PC-3 (cell line): ENCODE data around the gene ANOS1. TPM values are rescaled to one million over a fixed set of nuclear protein-coding genes. Genes with fewer than 3 reads are reported as not detected.

ENCODE experiments used
- ATAC-seq: fragments of 200-7000 bp; cut with Tn5 transposase; 2 replicates; pipeline ENCODE4 v1.9.1; 2020; ENCODE audit warnings: mild to moderate bottlenecking, moderate library complexity
- Bru-seq: library from RNA; stranded (reverse); fragments of 400-500 nt; gene quantifications from one replicate; lab custom pipeline; 2021; lab: Mats Ljungman, UMichigan
- BruChase-seq, 2 experiments: library from RNA; stranded (reverse); fragments of 400-500 nt; gene quantifications; one replicate each; lab custom pipeline; 2021; lab: Mats Ljungman, UMichigan
- BruUV-seq: library from RNA; stranded (reverse); fragments of 400-500 nt; replicated peaks from 2 replicates; lab custom pipeline; 2021; lab: Mats Ljungman, UMichigan
- CTCF ChIA-PET: fragments of 300-600 bp; sonication (Branson Sonifier 250); formaldehyde crosslinking; loops from one replicate; lab custom pipeline; 2022; ENCODE audit warnings: antibody characterized with exemption; lab: Charles Lee
- POLR2A ChIA-PET: fragments of 300-600 bp; sonication (Branson Sonifier 250); formaldehyde crosslinking; loops from one replicate; lab custom pipeline; 2022; ENCODE audit warnings: antibody characterized with exemption; ENCODE audit not compliant: unreplicated experiment; lab: Charles Lee
- DNase-seq: peaks from one replicate; pipeline ENCODE4 v3.0.0-alpha.2; 2015
- H2AFZ ChIP-seq: fragments of 300-600 bp; sonication (generic); 2 replicates; pipeline ENCODE4 v1.6.0; 2016; ENCODE audit warnings: antibody characterized with exemption, low read length
- H3F3A ChIP-seq: fragments of 300-600 bp; sonication (generic); one replicate; pipeline ENCODE4 v1.6.0; 2017; ENCODE audit warnings: antibody characterized with exemption, low read length, control low read depth, mild to moderate bottlenecking; ENCODE audit not compliant: unreplicated experiment
- H3K27ac ChIP-seq: fragments of 300-600 bp; sonication (generic); 2 replicates; pipeline ENCODE4 v1.5.1; 2016; ENCODE audit warnings: mild to moderate bottlenecking, low read length
- H3K27me3 ChIP-seq: fragments of 300-600 bp; sonication (generic); 2 replicates; pipeline ENCODE4 v1.6.1; 2016; ENCODE audit warnings: low read length, mixed read lengths
- H3K36me3 ChIP-seq: fragments of 300-600 bp; sonication (generic); 2 replicates; pipeline ENCODE4 v1.6.1; 2016; ENCODE audit warnings: low read depth, mixed run types, low read length, mixed read lengths
- H3K4me1 ChIP-seq: fragments of 300-600 bp; sonication (generic); 2 replicates; pipeline ENCODE4 v1.5.1; 2016; ENCODE audit warnings: low read length; ENCODE audit not compliant: insufficient read depth
- H3K4me2 ChIP-seq: fragments of 300-600 bp; sonication (generic); 2 replicates; pipeline ENCODE4 v1.6.0; 2016; ENCODE audit warnings: low read length
- H3K4me3 ChIP-seq: fragments of 300-600 bp; sonication (generic); 2 replicates; pipeline ENCODE4 v1.5.1; 2016; ENCODE audit warnings: mild to moderate bottlenecking, low read length, mixed read lengths
- H3K79me2 ChIP-seq: fragments of 300-600 bp; sonication (generic); 2 replicates; pipeline ENCODE4 v1.6.1; 2017; ENCODE audit warnings: low read length, mixed read lengths
- H3K9ac ChIP-seq: fragments of 300-600 bp; sonication (generic); 2 replicates; pipeline ENCODE4 v1.6.0; 2016; ENCODE audit warnings: mild to moderate bottlenecking, low read length
- H3K9me2 ChIP-seq: fragments of 300-600 bp; sonication (generic); replicated peaks from 2 replicates; pipeline ENCODE4 v1.6.1; 2016; ENCODE audit warnings: mixed run types, low read length, mixed read lengths
- H3K9me3 ChIP-seq: fragments of 300-600 bp; sonication (generic); 2 replicates; pipeline ENCODE4 v1.6.1; 2016; ENCODE audit warnings: low read length, mixed read lengths
- H4K20me1 ChIP-seq: fragments of 300-600 bp; sonication (generic); 2 replicates; pipeline ENCODE4 v1.6.1; 2016; ENCODE audit warnings: low read length, mixed read lengths
- CTCF ChIP-seq: fragments of 300-600 bp; sonication (generic); conservative IDR thresholded peaks from 2 replicates; pipeline ENCODE4 v1.5.1; 2017; ENCODE audit warnings: antibody characterized with exemption, low read depth, mild to moderate bottlenecking, low read length
- EZH2 ChIP-seq: fragments of 300-600 bp; sonication (generic); IDR thresholded peaks from one replicate; pipeline ENCODE4 v1.6.1; 2017; ENCODE audit warnings: antibody characterized with exemption, mild to moderate bottlenecking, low read length; ENCODE audit not compliant: unreplicated experiment
- EZH2phosphoT487 ChIP-seq: fragments of 300-600 bp; sonication (generic); IDR thresholded peaks from 2 replicates; pipeline ENCODE4 v1.6.1; 2018; ENCODE audit warnings: mild to moderate bottlenecking, antibody characterized with exemption, low read length, borderline replicate concordance
- intact Hi-C: fragments of 100-400 bp; cut with micrococcal nuclease; formaldehyde crosslinking; loops from 2 replicates; pipeline ENCODE4 v1.9.0; 2023
- long read RNA-seq: library from polyadenylated mRNA; unstranded; transcript quantifications from one replicate; pipeline ENCODE4 v2.0.0, GENCODE V29; 2021; ENCODE audit not compliant: unreplicated experiment
- total RNA-seq: library from RNA; depleted of rRNA; stranded (reverse); fragments of >200 nt; gene quantifications from 2 replicates; pipeline ENCODE4 v1.2.3, GENCODE V29; 2014; rRNA removed

ANOS1 gene
- total RNA-seq (1.8 and 3.5 TPM in 2 replicates), Bru-seq, nascent RNA (percentile 30 among the genes with signal in this experiment), BruChase-seq, experiment 1, labeled RNA remaining after a 6-hour chase (percentile 18 among the genes with signal in this experiment), BruChase-seq, experiment 2, labeled RNA remaining after a 2-hour chase (percentile 29 among the genes with signal in this experiment)
- long read RNA-seq, full-length matches to known transcripts = 1 of 10 reads
- long read RNA-seq, partial matches to known transcripts = 5 of 10 reads
- long read RNA-seq, other reads (novel, unspliced or antisense) = 4 of 10 reads

GRCh38 chrX:8731559-8732395, at the start of gene ANOS1:
TSS of gene ANOS1 (minus strand) at chrX:8732137. CDS start at chrX:8732036, 101 bp downstream.
- Histone ChIP-seq H3F3A (no peaks in the 10 kb centered on the region), H3K4me2 (peak within 1 kb of the TSS; percentile 93), H3K79me2 (no peaks in the 10 kb centered on the region), H3K9me2 (no peaks in the 10 kb centered on the region), H4K20me1 (no peaks in the 10 kb centered on the region), H3K4me1 (peaks cover 8% of the 10 kb centered on the region; the same call in 1 of the 2 replicates), H3K4me3 (peak within 1 kb of the TSS; percentile 79), H3K36me3 (no peaks in the 10 kb centered on the region), H2AFZ (peak within 1 kb of the TSS; percentile 92), H3K9ac (no peak within 1 kb of the TSS), H3K9me3 (no peaks in the 10 kb centered on the region), H3K27me3 (peaks cover 17% of the 10 kb centered on the region; the same call in 1 of the 2 replicates), H3K27ac (no peak within 1 kb of the TSS)
- TF ChIP-seq EZH2 (no peak), EZH2phosphoT487 (no peak), CTCF (no peak)
- intact Hi-C loops = no loop called here
- ATAC-seq (peak; percentile 78), DNase-seq (peak; percentile 56)
- BruUV-seq = no TSS peak
- ChIA-PET CTCF (no interaction called here), POLR2A (no interaction called here)

- H3K4me2 ChIP-seq = no peak overlapping the region
- H3F3A ChIP-seq = no peaks in the 10 kb centered on the region
- H3K4me3 ChIP-seq = no peak overlapping the region
- no peaks in the 10 kb centered on the region for H3K79me2 ChIP-seq
- H4K20me1 ChIP-seq = no peaks in the 10 kb centered on the region
- no peak for TF ChIP-seq EZH2
- no peak for TF ChIP-seq CTCF
- TF ChIP-seq EZH2phosphoT487 = no peak
- no peaks in the 10 kb centered on the region for H3K9me3 ChIP-seq
- no peaks in the 10 kb centered on the region for H3K4me1 ChIP-seq
- no peak for ATAC-seq
- DNase-seq = no peak
- no peaks in the 10 kb centered on the region for H3K9me2 ChIP-seq
- no peaks in the 10 kb centered on the region for H3K36me3 ChIP-seq
- no TSS peak for BruUV-seq
- no peak overlapping the region for H3K9ac ChIP-seq
- H3K27ac ChIP-seq = no peak overlapping the region
- CTCF ChIA-PET = no interaction called here
- intact Hi-C loops = no loop called here
- no peaks in the 10 kb centered on the region for H3K27me3 ChIP-seq
- POLR2A ChIA-PET = no interaction called here
- H2AFZ ChIP-seq = 0 out of 2 replicates have a peak overlapping the region, but pooled peaks have one; percentile 18
These were observed 41.2 kb upstream of the ANOS1 start for GRCh38 chrX:8773117-8773516.
